ENCODE measurements around the gene GALNT2.

Gene GALNT2

DNA sequence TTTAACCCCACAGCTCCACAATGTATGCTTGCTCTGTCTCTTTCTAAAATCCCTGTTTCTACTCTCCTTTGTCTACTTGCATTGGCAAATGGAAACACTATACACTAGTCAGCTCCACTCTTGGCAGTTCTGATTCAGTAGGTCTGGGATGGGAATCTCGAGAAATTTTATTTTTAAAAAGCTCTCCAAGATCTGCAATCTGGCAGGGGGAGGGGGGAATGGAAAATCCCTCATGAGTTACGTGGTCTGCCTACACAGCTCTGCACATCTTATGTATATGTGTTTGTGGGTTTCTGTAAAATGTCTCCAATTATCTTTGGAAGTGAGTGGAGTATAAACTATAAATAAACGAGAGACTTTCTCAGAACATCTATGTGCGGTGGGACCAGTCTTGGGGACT lies 9.9 kb upstream of the GALNT2 start:
- Histone ChIP-seq H3K9ac (ENCODE audit: low read length) (no peak overlapping the region), H2AK5ac (ENCODE audit: low read length) (no peak overlapping the region), H3K18ac (ENCODE audit: low read length) (no peak overlapping the region), H3K79me1 (ENCODE audit: low read length) (peaks cover 2% of the 10 kb centered on the region), H3K36me3 (ENCODE audit: control insufficient read depth in 1 of 2, insufficient read depth in 2 of 2, low read length in 2 of 2) (no peaks in the 10 kb centered on the region), H3K27me3 (ENCODE audit: insufficient read depth, low read length) (no peaks in the 10 kb centered on the region), H3K4me1 (ENCODE audit: control insufficient read depth in 1 of 2, insufficient read depth in 2 of 2, low read length in 2 of 2) (no peaks in the 10 kb centered on the region), H3K23ac (ENCODE audit: low read length) (no peak overlapping the region), H4K91ac (ENCODE audit: low read depth, low read length) (peak overlapping the region; percentile 33), H4K8ac (ENCODE audit: low read depth, low read length) (no peak overlapping the region), H2BK120ac (ENCODE audit: insufficient read depth, low read length, poor library complexity) (no peak overlapping the region), H2AFZ (ENCODE audit: insufficient read depth, low read length, poor library complexity) (no peak overlapping the region), H4K12ac (ENCODE audit: low read depth, low read length) (no peak overlapping the region), H3K14ac (ENCODE audit: low read length) (no peak overlapping the region), H3K27ac (ENCODE audit: low read depth, low read length) (peak overlapping the region; percentile 9), H3K4me2 (ENCODE audit: low read length) (no peak overlapping the region), H3K4me3 (ENCODE audit: low read depth, low read length) (no peak overlapping the region), H2BK12ac (ENCODE audit: low read length) (no peak overlapping the region), H3K4ac (ENCODE audit: low read depth, low read length) (no peak overlapping the region), H2BK5ac (ENCODE audit: low read depth, low read length, poor library complexity) (no peak overlapping the region), H3K79me2 (ENCODE audit: control insufficient read depth, insufficient read depth, low read length, poor library complexity) (no peaks in the 10 kb centered on the region), H3K9me3 (ENCODE audit: insufficient read depth, low read depth, low read length) (no peaks in the 10 kb centered on the region)
- no peak for DNase-seq
- no CpG with 5 or more reads among the region's 4 CpGs for WGBS (ENCODE audit: extremely low coverage, insufficient coverage, insufficient read length)

DNA sequence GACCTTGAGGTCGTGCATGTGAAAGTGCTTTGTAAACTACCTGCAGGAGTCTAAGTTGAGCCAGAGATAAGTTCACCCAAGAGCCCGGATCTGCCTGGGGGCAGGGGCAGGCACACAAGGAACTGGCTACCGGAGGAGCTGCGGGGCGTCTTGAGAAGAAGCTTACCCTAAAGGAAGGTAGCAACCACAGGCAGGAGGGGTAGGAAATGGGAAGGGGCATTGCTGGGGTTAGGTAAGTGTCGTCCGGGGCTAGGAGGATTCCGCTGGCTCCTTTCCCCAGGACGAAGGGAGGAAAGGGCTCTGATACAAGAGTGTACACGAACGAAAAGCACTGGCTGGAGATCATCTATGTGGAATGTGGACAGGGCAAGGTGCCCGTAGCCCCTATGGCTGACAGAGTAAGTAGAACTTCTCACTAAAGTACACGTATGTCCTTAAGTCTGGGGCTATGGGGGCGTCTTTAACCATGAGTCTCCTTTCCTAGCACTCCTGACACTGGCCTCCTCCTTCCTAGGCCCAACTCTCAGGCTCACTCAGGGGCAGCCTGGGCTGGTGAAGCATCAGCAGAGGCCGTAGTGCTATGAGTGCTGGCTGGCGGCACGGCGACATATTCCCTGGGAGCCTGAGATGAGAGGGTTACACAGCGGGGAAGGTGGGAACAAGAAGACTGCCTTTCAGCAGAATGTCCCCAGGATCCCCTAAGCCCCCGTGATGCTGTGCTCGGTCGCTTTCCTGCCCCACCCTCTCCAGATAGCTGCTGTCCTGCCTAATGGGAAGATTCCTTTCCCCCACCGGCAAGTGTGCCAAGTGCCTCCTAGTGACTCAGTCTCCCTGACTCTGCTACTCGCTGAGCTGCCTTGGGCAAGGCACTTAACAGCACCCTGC lies 9.1 kb upstream of the GALNT2 start:
- H2BK12ac ChIP-seq (ENCODE audit: low read length), result no peak overlapping the region
- H3K4me1 ChIP-seq (ENCODE audit: control insufficient read depth in 1 of 2, insufficient read depth in 2 of 2, low read length in 2 of 2), result no peaks in the 10 kb centered on the region
- H2BK120ac ChIP-seq (ENCODE audit: insufficient read depth, low read length, poor library complexity), result peak overlapping the region; percentile 2
- H3K14ac ChIP-seq (ENCODE audit: low read length), result no peak overlapping the region
- no peak overlapping the region for H2AK5ac ChIP-seq (ENCODE audit: low read length)
- no peak overlapping the region for H3K4me3 ChIP-seq (ENCODE audit: low read depth, low read length)
- H3K27me3 ChIP-seq (ENCODE audit: insufficient read depth, low read length), result no peaks in the 10 kb centered on the region
- H4K91ac ChIP-seq (ENCODE audit: low read depth, low read length), result peak overlapping the region; percentile 22
- H3K4me2 ChIP-seq (ENCODE audit: low read length), result no peak overlapping the region
- no peak overlapping the region for H3K9ac ChIP-seq (ENCODE audit: low read length)
- H3K9me3 ChIP-seq (ENCODE audit: insufficient read depth, low read depth, low read length), result no peaks in the 10 kb centered on the region
- H3K36me3 ChIP-seq (ENCODE audit: control insufficient read depth in 1 of 2, insufficient read depth in 2 of 2, low read length in 2 of 2), result no peaks in the 10 kb centered on the region
- no peak overlapping the region for H3K4ac ChIP-seq (ENCODE audit: low read depth, low read length)
- DNase-seq, result peak; percentile 95
- no peaks in the 10 kb centered on the region for H3K79me2 ChIP-seq (ENCODE audit: control insufficient read depth, insufficient read depth, low read length, poor library complexity)
- no peak overlapping the region for H4K8ac ChIP-seq (ENCODE audit: low read depth, low read length)
- no peak overlapping the region for H2AFZ ChIP-seq (ENCODE audit: insufficient read depth, low read length, poor library complexity)
- H3K23ac ChIP-seq (ENCODE audit: low read length), result no peak overlapping the region
- H4K12ac ChIP-seq (ENCODE audit: low read depth, low read length), result no peak overlapping the region
- peaks cover 2% of the 10 kb centered on the region for H3K79me1 ChIP-seq (ENCODE audit: low read length)
- no peak overlapping the region for H2BK5ac ChIP-seq (ENCODE audit: low read depth, low read length, poor library complexity)
- H3K27ac ChIP-seq (ENCODE audit: low read depth, low read length), result peak overlapping the region; percentile 52
- no CpG with 5 or more reads among the region's 24 CpGs for WGBS (ENCODE audit: extremely low coverage, insufficient coverage, insufficient read length)
- no peak overlapping the region for H3K18ac ChIP-seq (ENCODE audit: low read length)

DNA sequence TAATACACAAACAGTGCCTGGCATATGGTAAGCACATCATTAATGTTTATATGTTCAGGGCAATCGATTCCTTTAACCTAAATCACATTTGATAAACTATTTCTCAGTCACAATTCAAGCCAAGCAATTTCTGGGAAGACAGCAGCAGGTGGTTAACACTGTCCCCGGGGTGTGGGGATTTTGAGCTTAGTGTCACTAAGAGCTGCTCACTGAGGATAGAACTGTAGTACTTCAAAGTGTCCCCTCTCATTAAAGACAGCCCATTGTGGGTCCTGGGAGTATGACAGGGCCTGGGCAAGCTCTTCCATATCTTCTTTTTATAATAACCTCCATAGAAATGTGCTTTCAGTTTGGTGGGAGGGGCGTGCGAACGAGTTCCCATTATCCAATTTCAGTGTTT lies 8.4 kb upstream of the GALNT2 start:
- Histone ChIP-seq H3K9me3 (ENCODE audit: insufficient read depth, low read depth, low read length) (no peaks in the 10 kb centered on the region), H3K4ac (ENCODE audit: low read depth, low read length) (no peak overlapping the region), H3K79me2 (ENCODE audit: control insufficient read depth, insufficient read depth, low read length, poor library complexity) (no peaks in the 10 kb centered on the region), H3K4me2 (ENCODE audit: low read length) (no peak overlapping the region), H4K12ac (ENCODE audit: low read depth, low read length) (no peak overlapping the region), H3K36me3 (ENCODE audit: control insufficient read depth in 1 of 2, insufficient read depth in 2 of 2, low read length in 2 of 2) (no peaks in the 10 kb centered on the region), H3K9ac (ENCODE audit: low read length) (no peak overlapping the region), H3K18ac (ENCODE audit: low read length) (no peak overlapping the region), H3K23ac (ENCODE audit: low read length) (no peak overlapping the region), H3K4me3 (ENCODE audit: low read depth, low read length) (no peak overlapping the region), H4K91ac (ENCODE audit: low read depth, low read length) (no peak overlapping the region), H4K8ac (ENCODE audit: low read depth, low read length) (no peak overlapping the region), H2BK5ac (ENCODE audit: low read depth, low read length, poor library complexity) (no peak overlapping the region), H2BK120ac (ENCODE audit: insufficient read depth, low read length, poor library complexity) (no peak overlapping the region), H2BK12ac (ENCODE audit: low read length) (no peak overlapping the region), H3K4me1 (ENCODE audit: control insufficient read depth in 1 of 2, insufficient read depth in 2 of 2, low read length in 2 of 2) (no peaks in the 10 kb centered on the region), H2AFZ (ENCODE audit: insufficient read depth, low read length, poor library complexity) (no peak overlapping the region), H2AK5ac (ENCODE audit: low read length) (no peak overlapping the region), H3K27ac (ENCODE audit: low read depth, low read length) (no peak overlapping the region), H3K14ac (ENCODE audit: low read length) (no peak overlapping the region), H3K79me1 (ENCODE audit: low read length) (peaks cover 2% of the 10 kb centered on the region), H3K27me3 (ENCODE audit: insufficient read depth, low read length) (no peaks in the 10 kb centered on the region)
- DNase-seq, result no peak
- no CpG with 5 or more reads among the region's 5 CpGs for WGBS (ENCODE audit: extremely low coverage, insufficient coverage, insufficient read length)

DNA sequence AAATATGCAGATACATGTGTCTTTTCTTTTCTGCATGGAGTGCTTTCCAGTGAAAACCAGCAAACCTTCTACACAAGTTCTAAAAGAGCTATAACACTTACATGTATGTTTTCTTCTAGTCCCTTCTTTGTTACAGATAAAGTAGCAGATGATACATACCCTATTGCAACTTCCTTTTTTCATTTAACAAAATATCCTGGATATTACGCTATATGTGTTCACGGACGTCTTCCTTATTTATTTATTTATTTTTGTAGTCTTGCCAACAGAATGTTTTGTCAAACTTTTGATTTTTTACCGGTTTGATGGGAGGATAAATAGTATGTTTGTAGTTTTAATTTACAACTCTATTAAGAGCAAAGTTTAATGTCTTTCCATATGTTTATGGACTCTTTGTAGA lies 5.2 kb upstream of the GALNT2 start:
- Histone ChIP-seq H3K18ac (ENCODE audit: low read length) (no peak overlapping the region), H3K27ac (ENCODE audit: low read depth, low read length) (no peak overlapping the region), H2BK12ac (ENCODE audit: low read length) (no peak overlapping the region), H3K9ac (ENCODE audit: low read length) (no peak overlapping the region), H3K27me3 (ENCODE audit: insufficient read depth, low read length) (no peaks in the 10 kb centered on the region), H3K79me2 (ENCODE audit: control insufficient read depth, insufficient read depth, low read length, poor library complexity) (no peaks in the 10 kb centered on the region), H3K4ac (ENCODE audit: low read depth, low read length) (no peak overlapping the region), H3K9me3 (ENCODE audit: insufficient read depth, low read depth, low read length) (no peaks in the 10 kb centered on the region), H4K8ac (ENCODE audit: low read depth, low read length) (no peak overlapping the region), H4K91ac (ENCODE audit: low read depth, low read length) (no peak overlapping the region), H3K4me1 (ENCODE audit: control insufficient read depth in 1 of 2, insufficient read depth in 2 of 2, low read length in 2 of 2) (peaks cover 0 to 2% of the 10 kb centered on the region in 2 experiments), H3K4me2 (ENCODE audit: low read length) (no peak overlapping the region), H4K12ac (ENCODE audit: low read depth, low read length) (no peak overlapping the region), H3K14ac (ENCODE audit: low read length) (no peak overlapping the region), H2AK5ac (ENCODE audit: low read length) (no peak overlapping the region), H3K79me1 (ENCODE audit: low read length) (peaks cover 5% of the 10 kb centered on the region), H2BK120ac (ENCODE audit: insufficient read depth, low read length, poor library complexity) (no peak overlapping the region), H3K4me3 (ENCODE audit: low read depth, low read length) (no peak overlapping the region), H3K36me3 (ENCODE audit: control insufficient read depth in 1 of 2, insufficient read depth in 2 of 2, low read length in 2 of 2) (no peaks in the 10 kb centered on the region), H3K23ac (ENCODE audit: low read length) (no peak overlapping the region), H2AFZ (ENCODE audit: insufficient read depth, low read length, poor library complexity) (no peak overlapping the region), H2BK5ac (ENCODE audit: low read depth, low read length, poor library complexity) (no peak overlapping the region)
- DNase-seq, result no peak
- WGBS (ENCODE audit: extremely low coverage, insufficient coverage, insufficient read length), result no CpG with 5 or more reads among the region's 4 CpGs

Data from trophoblast cell (in vitro differentiated cells and primary cell).